ENCODE data around the gene HS1BP3. TPM values are rescaled to one million over a fixed set of nuclear protein-coding genes. Genes with fewer than 3 reads are reported as not detected.

Gene HS1BP3
- total and polyA plus RNA-seq, 2 of the 13 experiments (the other 11 are each of a cell fraction or from before 2014, with no cell fraction given) = 15.2 to 22.0 TPM

DNA sequence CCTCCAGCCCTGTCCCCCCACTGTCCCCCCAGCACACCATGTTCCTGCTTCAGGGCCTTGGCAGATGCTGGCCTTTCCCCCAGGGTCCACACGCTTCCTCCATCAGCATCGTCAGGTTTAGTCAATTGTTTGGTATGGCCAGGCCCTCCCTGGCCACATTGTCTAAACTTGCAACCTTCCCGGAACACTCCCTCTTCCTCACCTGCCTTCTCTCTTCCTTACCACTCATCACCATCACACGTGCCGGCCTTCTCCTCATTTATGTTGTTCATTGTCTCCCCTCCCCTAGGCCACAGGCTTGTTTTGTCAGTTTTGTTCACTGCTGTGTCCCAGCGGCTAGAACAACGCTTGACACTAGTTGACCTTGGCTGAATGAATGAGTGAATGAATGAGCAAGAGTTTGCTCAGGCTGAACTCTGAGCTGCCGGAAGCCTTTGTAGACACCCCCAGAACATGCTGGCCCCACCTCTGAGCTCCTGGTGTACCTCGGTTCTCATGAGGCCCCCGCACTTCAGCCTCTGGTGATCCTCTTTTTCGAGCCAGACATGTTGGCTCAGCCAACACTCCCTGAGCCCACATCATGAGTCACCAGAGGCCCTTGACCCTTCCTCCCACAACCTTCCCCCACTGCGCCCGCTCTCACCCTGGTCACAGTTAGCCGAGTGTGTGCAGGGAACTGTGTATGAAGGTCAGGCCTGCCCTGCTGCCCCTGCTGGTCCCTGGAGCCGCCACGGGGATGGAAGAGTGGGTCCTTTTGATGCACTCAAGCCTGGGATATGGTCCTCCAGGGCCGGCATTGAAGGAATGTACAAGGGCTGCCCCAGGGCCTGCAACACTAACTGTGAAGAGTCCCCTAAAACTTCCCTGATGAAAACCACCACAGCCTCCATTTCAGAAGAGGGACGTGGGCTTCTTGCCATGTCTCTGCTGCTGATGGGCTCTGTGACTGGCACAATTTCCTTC is 57.5 kb downstream of the HS1BP3 start (continued):
- TF ChIP-seq, protein P1, sequence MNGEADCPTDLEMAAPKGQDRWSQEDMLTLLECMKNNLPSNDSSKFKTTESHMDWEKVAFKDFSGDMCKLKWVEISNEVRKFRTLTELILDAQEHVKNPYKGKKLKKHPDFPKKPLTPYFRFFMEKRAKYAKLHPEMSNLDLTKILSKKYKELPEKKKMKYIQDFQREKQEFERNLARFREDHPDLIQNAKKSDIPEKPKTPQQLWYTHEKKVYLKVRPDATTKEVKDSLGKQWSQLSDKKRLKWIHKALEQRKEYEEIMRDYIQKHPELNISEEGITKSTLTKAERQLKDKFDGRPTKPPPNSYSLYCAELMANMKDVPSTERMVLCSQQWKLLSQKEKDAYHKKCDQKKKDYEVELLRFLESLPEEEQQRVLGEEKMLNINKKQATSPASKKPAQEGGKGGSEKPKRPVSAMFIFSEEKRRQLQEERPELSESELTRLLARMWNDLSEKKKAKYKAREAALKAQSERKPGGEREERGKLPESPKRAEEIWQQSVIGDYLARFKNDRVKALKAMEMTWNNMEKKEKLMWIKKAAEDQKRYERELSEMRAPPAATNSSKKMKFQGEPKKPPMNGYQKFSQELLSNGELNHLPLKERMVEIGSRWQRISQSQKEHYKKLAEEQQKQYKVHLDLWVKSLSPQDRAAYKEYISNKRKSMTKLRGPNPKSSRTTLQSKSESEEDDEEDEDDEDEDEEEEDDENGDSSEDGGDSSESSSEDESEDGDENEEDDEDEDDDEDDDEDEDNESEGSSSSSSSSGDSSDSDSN (CRISPR knock-in tag; IDR thresholded peaks at IDR 0.05) = peak; percentile 96; the same call in 1 of the 2 replicates
- TF ChIP-seq ZNF790 (CRISPR knock-in tag; IDR thresholded peaks at IDR 0.05; ENCODE audit: borderline replicate concordance) (peak; percentile 69; the same call in 1 of the 2 replicates), AGO2 (optimal IDR thresholded peaks at IDR 0.05; ENCODE audit: low read depth, low read length) (no peak), MEIS2 (CRISPR knock-in tag; IDR thresholded peaks at IDR 0.05) (peak; percentile 99), MAFF (IDR thresholded peaks at IDR 0.05; ENCODE audit: low read depth, low read length) (peak; percentile 81), SP140L (CRISPR knock-in tag; IDR thresholded peaks at IDR 0.05; ENCODE audit: borderline replicate concordance) (peak; percentile 51; the same call in 1 of the 2 replicates), NFE2L1 (CRISPR knock-in tag; IDR thresholded peaks at IDR 0.05; ENCODE audit: borderline replicate concordance) (no peak), TOPORS (CRISPR knock-in tag; IDR thresholded peaks at IDR 0.05) (peak; percentile 100), NR2F1 (CRISPR knock-in tag; IDR thresholded peaks at IDR 0.05) (peak; percentile 97 to 100), HNRNPK (IDR thresholded peaks at IDR 0.05; ENCODE audit: low read depth, low read length, poor library complexity, severe bottlenecking) (no peak), ZNF468 (CRISPR knock-in tag; IDR thresholded peaks at IDR 0.05) (0 out of 2 replicates have a peak, but pooled peaks have one; percentile 52), ATF7-NPFF (CRISPR knock-in tag; IDR thresholded peaks at IDR 0.05; ENCODE audit: low read depth) (peak; percentile 92), FOSL2 (CRISPR knock-in tag; IDR thresholded peaks at IDR 0.05) (peak; percentile 98), TEAD2 (CRISPR knock-in tag; IDR thresholded peaks at IDR 0.05) (no peak)
- TF ChIP-seq, protein P2, sequence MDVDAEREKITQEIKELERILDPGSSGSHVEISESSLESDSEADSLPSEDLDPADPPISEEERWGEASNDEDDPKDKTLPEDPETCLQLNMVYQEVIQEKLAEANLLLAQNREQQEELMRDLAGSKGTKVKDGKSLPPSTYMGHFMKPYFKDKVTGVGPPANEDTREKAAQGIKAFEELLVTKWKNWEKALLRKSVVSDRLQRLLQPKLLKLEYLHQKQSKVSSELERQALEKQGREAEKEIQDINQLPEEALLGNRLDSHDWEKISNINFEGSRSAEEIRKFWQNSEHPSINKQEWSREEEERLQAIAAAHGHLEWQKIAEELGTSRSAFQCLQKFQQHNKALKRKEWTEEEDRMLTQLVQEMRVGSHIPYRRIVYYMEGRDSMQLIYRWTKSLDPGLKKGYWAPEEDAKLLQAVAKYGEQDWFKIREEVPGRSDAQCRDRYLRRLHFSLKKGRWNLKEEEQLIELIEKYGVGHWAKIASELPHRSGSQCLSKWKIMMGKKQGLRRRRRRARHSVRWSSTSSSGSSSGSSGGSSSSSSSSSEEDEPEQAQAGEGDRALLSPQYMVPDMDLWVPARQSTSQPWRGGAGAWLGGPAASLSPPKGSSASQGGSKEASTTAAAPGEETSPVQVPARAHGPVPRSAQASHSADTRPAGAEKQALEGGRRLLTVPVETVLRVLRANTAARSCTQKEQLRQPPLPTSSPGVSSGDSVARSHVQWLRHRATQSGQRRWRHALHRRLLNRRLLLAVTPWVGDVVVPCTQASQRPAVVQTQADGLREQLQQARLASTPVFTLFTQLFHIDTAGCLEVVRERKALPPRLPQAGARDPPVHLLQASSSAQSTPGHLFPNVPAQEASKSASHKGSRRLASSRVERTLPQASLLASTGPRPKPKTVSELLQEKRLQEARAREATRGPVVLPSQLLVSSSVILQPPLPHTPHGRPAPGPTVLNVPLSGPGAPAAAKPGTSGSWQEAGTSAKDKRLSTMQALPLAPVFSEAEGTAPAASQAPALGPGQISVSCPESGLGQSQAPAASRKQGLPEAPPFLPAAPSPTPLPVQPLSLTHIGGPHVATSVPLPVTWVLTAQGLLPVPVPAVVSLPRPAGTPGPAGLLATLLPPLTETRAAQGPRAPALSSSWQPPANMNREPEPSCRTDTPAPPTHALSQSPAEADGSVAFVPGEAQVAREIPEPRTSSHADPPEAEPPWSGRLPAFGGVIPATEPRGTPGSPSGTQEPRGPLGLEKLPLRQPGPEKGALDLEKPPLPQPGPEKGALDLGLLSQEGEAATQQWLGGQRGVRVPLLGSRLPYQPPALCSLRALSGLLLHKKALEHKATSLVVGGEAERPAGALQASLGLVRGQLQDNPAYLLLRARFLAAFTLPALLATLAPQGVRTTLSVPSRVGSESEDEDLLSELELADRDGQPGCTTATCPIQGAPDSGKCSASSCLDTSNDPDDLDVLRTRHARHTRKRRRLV (CRISPR knock-in tag; IDR thresholded peaks at IDR 0.05) = peak; percentile 95
- TF ChIP-seq, protein P3, sequence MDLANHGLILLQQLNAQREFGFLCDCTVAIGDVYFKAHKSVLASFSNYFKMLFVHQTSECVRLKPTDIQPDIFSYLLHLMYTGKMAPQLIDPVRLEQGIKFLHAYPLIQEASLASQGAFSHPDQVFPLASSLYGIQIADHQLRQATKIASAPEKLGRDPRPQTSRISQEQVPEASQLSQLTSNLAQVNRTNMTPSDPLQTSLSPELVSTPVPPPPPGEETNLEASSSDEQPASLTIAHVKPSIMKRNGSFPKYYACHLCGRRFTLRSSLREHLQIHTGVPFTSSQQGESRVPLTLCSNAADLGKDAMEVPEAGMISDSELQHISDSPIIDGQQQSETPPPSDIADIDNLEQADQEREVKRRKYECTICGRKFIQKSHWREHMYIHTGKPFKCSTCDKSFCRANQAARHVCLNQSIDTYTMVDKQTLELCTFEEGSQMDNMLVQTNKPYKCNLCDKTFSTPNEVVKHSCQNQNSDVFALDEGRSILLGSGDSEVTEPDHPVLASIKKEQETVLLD (CRISPR knock-in tag; IDR thresholded peaks at IDR 0.05; ENCODE audit: low read depth) = peak; percentile 35; the same call in 1 of the 2 replicates
- TF ChIP-seq, protein P4, sequence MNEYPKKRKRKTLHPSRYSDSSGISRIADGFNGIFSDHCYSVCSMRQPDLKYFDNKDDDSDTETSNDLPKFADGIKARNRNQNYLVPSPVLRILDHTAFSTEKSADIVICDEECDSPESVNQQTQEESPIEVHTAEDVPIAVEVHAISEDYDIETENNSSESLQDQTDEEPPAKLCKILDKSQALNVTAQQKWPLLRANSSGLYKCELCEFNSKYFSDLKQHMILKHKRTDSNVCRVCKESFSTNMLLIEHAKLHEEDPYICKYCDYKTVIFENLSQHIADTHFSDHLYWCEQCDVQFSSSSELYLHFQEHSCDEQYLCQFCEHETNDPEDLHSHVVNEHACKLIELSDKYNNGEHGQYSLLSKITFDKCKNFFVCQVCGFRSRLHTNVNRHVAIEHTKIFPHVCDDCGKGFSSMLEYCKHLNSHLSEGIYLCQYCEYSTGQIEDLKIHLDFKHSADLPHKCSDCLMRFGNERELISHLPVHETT (CRISPR knock-in tag; conservative IDR thresholded peaks at IDR 0.05) = no peak; the same call in 1 of the 2 replicates

Measured in HepG2 (cell line).